GM18909 (cell line): ENCODE results near the gene TMEM184A.
A peak's percentile ranks its signal among the peaks of the same experiment; 100 is the strongest.
"Not testable (repeated sequence)": the region's sequence is repeated elsewhere in the genome, so short reads cannot be mapped to it uniquely, and the experiment has no call there.

Source experiments
- ATAC-seq: cut with Tn5 transposase; IDR thresholded peaks from one replicate; pipeline ENCODE4 v1.9.1; 2021; ENCODE audit warnings: mild to moderate bottlenecking; ENCODE audit not compliant: unreplicated experiment, poor library complexity

Gene TMEM184A

DNA sequence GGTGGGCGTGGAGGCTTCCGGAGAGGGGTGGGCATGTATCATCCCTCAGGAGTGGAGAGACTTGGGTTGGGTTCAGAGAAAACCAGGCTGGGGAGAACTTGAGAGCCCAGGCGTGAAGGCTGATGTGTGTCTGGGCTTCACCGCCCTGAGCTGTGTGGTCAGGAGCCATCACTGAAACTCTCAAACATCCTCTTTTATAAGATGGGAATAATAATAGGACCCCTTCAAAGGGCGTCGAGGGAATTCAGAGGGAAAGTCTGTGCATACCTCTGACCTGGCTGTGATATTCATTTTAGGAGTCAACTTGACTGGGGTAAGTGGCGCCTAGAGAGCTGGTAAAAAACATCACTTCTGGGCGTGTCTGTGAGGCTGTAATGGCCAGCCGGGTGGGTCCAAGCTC is 34.9 kb upstream of the TMEM184A start:
- no peak for ATAC-seq

DNA sequence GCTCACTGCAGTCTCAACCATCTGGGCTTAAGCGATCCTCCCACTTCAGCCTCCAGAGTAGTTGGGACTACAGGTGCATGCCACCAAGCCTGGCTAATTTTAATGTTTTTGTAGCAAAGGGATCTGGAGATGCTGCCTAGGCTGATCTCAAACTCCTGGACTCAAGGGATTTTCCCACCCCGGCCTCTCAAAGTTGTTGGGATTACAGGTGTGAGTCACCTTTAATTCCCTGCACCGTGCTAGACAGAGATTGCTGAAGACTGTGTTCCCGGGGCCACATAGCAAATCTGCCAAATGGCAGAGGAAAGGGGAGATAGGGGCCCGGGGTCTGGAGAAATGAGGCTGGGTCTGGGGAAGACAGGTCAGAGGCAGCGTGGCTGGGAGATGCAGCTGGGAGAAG is 34.5 kb upstream of the TMEM184A start:
- ATAC-seq = no peak

DNA sequence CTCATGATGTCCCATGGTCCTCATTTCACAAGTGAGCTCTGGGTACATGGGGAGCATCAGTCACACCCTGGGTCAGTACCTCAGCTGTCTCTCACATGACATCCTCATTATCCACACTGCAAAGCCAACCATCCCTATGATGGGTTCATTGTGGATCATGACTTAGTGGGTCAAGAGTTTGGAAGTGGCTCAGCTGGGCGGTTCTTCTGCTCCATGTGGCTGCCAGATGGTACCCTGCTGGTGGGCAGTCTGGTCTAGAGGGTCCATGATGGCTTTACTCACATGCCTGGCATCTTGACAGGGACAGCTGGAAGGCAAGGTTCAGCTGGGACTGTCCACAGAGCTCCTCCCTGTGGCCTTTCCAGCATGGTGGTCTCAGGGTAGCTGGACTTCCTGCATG is 33.0 kb upstream of the TMEM184A start:
- ATAC-seq = no peak

DNA sequence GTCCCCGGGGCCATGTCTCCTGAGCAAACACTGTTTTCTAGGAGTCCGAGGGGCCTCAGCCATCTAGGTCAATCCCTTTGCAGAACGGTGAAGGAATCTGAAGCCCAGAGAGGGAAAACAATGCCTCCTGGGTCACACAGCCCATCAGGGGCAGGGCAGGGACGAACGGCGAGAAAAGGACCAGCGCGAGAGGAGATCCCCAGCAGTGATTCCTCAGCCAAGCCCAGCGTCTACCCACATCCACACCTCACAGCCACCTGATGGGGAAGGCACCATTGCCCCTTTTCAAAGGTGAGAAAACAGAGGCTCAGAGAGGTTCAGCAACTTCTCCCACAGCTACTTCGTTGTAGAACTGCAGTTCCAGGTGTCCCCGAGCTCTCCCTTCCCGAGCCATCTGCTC is 31.7 kb upstream of the TMEM184A start:
- ATAC-seq = no peak

DNA sequence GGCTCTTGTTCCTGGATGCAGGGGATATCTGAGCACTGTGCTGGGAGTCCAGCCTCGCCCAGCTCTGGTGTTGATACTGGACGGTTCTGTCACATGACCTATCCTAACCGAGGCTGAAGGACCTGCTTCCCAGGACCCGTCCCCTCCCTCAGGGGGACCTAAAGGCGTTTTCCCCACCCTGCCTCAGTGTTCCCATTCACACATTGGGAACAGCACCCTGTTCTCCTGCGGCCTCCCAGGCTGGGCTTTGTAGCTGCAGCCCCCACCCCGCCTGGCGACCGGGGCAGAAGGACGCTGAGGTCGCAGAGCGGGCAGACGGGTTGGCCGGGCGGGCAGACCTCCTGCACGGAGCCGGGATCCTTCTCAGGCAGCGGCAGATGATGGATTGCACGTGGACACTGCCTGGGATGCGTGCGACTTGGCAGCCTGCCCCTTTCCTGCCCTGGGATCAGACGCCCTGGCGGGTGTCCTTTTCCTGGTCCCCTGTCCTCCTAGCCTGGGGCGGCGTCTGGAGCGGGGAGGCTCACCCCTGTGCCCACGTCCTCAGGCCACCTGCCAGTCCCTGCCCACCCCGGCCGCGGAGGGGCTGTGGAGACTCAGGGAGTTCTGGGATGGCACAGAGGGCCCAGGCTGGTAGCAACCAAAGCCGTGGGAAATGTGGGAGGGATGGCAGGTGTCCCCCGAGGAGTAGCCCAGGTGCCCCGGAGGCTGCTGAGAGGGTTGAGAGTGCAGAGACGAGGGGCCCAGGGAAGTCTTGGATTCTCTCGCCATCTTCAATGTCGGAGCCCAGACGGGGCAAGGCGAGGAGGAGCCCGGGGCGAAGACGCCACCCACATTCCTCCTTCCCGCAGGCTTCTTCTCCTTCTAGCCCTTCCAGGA is 31.1 kb upstream of the TMEM184A start:
- ATAC-seq = no peak

DNA sequence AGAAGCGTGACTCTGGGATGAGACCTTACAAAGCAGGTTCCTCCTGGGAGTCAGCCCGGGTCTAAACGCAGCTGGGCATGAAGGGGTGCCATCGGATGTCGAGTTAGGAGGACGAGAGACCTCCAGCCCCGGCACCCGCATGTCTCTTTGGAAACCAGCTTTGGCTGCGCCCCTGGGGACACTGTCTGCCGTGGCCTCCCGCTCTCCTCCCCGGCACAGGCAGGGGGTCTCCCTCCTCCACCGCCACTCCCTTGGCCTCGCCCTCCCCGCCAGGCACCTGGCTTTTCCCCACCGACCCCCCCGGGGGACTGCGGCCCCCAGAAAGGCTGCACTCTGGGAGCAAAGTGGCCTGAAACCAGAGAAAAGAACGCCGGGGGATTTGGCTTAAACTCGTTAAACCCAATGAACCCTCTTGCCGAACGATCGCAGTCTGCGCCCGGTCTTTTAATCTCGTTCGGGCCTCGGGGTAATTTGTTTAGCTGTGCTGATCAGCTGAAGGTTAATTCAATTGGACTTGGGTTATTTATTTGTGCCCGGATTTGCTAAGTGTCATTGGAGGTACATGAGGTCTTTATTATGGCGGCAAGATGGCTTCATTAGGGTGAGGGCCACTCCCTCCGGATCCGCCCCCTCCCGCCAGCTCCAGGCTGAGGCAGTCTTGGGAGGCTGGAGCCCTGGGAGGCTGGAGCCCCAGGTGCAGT is 30.3 kb upstream of the TMEM184A start:
- no peak for ATAC-seq

DNA sequence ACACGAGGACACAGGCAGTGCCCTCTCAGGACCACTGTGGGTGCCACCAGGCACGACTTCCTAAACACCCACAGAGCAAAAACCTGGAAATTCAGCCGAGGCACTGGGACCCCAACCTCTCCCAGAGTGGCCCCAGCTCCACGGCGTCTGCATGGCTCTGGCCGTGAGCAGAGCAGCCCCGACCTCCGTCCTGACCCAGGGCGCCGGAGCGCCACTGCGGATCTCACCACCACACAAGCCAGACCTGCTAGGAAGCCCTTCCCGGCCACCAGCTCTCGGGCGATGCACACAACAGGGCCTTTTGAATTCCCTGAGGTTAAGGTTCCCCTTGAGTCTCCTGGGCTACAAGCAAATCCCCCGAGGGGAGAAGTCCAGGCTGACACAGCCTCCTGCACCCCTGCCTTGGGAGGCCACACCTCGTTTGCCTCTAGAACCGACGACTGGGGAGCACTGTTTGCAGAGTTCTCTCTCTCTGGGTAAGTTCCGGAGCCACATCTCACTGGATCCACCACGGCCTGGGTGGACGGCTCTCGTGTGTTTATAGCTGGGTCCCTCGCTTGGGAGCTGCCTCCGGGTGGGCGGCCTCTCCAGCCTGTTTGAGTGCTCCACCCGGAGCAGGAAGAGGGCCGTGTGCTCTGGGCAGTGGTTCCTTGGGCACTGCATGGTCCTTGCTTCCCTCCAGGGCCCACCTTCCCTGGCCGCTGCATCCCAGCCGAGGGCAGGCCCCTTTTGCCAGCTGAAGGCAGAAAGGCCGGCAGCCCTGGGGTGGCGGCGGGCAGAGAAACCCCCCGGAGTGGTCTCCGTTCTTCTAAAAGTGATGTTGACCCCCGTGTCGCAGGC is 29.4 kb upstream of the TMEM184A start:
- no peak for ATAC-seq

DNA sequence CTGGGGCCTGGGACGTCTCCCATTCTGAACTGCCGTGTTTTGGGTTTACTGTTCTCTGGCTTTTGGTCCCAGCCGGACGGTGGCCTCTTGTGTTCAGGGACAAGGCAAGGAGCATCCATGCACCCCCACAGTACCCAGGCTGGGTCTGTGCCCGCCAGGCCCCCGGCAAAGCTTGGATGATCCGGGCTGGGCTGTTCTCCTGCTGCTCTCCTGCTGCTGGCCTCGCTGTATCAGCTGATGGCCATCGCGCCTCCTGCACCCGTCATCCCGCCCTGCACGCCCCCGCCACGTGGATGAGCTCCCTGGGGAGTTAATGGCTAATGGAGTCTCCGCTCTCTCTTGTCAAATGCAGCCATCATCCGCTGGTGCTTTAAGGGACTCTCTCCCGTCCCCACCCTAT is 28.7 kb upstream of the TMEM184A start:
- no peak for ATAC-seq

DNA sequence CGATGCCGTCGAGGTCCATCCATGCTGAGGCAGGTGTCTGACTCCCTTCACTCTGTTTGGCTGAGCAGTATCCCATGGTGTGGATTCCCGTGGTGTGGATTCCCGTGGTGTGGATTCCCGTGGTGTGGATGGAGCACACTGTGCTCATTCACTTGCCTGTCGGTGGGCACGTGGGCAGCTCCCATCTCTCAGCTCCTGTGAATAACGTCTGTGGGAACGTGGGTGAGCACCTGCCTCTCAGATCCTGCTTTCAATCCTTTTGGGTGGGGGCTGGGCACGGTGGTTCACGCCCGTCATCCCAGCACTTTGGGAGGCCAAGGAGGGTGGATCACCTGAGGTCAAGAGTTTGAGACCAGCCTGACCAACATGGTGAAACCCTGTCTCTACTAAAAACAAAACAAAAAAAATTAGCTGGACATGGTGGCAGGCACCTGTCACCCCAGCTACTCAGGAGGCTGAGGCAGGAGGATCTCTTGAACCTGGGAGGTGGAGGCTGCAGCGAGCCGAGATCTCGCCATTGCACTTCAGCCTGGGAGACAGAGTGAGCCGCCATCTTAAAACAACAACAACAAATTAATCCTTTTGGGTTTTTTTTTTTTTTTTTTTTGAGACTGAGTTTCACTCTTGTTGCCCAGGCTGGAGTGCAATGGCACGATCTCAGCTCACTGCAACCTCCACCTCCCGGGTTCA is 27.4 kb upstream of the TMEM184A start:
- ATAC-seq = not testable (repeated sequence)

DNA sequence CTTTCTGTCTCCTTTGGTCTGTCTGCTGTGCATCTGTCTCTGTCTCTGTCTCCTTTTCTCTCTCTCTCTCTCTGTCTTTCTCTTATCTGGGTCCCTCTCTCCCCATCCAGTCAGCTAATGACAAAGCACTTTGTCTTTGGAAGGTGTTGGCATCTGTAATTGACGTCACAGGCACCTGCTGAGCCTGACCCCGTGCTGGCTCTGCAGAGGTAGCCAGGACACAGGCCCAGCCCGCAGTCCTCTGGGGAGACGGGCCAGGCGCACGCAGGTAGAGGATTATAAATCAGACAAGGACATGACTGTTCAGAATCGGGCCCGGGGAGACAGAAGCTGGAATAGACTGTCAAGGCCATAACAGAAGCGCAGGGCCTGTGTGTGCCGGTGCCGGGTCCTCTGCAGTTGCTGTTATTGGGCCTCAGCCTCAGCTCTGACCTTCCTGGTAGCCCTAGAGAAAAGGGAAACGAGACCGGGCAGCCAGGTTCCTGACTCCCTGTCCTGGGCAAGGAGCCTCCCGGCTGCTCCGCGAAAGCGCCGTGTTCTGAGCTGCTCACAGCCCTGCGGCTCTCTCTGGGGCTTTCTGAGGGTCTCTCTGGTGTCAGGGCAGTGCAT is 24.5 kb upstream of the TMEM184A start:
- no peak for ATAC-seq

DNA sequence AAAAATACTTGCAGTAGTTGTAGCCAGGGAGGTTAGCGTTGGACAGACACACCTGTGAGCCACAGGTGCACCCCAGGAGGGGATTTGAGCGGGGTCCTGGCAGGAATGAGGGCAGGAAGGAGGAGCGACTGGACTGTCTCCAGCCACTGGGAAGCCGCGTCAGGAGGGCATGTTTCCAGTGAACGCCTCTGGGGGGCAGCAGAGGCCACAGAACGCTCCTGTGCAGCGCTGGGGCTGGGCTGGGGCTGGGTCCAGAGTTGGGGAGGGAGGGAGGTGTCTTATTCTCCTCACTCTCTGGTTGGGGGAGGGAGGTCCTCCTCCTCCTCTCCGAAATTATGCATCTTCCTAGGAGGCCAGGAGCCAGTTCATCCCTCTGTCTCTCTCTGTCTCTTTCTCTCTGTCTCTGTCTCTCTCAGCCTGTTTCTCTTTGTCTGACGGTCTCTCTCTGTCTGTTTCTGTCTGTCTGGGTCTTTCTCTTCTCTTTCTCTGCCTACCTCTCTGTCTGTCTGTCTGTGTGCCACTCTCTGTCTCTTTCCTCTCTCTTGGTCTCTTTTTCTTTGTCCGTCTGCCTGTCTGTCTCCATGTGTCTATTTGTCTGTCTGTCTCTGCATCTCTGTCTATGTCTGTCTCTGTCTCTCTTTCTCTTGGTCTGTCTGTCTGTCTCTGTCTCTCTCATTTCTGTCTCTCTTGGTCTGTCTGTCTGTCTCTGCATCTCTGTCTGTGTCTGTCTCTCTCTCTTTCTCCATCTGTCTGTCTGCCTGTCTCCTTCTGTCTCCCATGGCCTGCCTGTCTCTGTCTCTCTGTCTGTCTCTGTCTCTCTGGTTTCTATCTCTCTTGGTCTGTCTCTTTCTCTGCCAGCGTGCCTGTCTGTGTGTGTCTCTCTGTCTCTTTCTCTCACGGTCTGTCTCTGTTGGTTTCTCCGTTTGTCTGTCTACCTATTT is 23.7 kb upstream of the TMEM184A start:
- peak; percentile 61 for ATAC-seq

DNA sequence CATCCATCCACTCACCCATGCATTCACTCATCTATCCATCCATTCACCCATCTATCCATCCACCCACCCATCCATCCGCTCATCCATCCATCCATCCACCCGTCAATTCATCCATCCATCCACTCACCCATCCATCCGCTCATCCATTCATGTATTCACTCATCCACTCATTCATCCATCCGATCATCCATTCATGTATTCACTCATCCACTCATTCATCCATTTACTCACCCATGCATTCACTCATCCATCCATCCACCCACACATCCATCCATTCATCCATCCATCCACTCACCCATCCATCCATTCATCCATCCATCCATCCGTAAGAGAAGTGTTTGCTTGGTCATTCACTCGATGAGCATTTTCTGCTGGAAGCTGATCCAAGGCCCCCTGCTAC is 22.5 kb upstream of the TMEM184A start:
- ATAC-seq = no peak

DNA sequence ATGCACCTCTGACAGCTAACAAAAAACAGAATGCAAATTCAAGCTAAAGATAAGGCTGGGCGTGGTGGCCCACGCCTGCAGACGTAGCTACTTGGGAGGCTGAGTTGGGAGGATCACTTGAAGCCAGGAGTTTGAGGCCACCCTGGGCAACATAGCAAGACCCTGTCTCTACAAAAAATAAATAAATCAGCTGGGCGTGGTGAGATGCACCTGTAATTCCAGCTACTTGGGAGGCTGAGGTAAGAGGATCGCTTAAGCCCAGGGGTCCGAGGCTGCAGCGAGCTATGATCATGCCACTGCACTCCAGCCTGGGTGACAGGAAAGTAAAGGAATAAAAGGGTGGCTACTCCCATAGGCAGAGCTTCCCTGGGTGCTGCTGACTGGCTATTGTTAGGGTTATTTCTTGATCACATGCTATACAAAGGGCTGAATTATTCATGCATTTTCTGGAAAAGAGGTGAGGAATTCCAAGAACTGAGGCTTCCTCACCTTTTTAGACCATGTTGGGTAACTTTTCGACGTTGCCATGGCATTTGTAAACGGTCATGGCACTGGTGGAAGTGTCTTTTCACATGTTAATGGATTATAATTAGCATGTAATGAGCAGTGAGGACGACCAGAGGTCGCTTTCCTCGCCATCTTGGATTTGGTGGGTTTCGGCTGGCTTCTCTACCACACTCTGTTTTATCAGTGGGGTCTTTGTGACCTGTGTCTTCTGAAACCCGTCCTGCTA is 20.7 kb upstream of the TMEM184A start:
- no peak for ATAC-seq

DNA sequence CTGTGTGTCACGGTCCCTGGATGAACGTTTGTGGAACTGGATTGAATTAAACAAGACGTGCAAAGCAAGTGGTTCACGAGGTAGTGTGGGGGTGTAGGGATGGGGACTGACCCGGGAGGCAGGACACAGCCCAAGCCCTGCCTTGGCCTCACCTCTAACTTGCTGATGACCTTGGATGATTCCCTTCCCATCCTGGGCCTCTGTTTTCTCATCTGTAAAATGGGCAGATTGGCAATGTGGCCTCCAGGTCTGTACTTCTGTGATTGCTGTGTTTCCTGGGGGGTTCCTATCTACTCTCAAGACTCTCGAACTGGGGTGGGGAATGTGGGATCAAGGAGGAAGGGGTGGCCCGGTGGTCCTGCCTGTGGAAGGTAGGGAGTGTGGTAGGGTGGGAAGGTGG is 19.8 kb upstream of the TMEM184A start:
- no peak for ATAC-seq

DNA sequence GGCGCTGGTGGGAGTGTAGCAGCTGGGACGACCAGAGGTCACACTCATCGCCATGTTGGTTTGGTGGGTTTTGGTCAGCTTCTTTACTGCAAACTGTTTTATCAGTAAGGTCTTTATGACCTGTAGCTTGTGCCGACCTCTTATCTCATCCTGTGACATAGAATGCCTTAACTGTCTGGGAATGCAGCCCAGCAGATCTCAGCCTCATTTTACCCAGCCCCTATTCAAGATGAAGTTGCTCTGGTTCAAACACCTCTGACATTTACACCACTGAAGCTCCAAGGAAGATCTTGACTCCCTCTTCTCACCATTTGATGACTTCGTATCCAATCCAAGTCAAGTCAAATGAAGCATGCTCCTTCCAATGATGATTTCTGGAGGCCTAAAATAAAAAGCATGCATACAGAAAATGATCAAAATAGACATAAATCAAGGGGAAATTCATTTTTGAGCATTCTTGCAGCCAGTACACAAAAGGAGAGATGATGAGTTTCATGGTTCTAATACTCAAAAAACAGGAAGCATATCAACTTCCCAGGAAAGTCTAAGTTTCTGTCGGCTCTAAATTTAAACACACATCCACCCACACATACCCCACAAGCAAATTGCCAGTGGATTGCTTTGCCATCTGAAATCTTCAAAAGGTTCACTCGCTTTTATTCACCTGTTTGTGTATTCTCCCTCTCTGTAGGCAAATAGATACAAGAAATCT is 16.3 kb upstream of the TMEM184A start:
- ATAC-seq = no peak

DNA sequence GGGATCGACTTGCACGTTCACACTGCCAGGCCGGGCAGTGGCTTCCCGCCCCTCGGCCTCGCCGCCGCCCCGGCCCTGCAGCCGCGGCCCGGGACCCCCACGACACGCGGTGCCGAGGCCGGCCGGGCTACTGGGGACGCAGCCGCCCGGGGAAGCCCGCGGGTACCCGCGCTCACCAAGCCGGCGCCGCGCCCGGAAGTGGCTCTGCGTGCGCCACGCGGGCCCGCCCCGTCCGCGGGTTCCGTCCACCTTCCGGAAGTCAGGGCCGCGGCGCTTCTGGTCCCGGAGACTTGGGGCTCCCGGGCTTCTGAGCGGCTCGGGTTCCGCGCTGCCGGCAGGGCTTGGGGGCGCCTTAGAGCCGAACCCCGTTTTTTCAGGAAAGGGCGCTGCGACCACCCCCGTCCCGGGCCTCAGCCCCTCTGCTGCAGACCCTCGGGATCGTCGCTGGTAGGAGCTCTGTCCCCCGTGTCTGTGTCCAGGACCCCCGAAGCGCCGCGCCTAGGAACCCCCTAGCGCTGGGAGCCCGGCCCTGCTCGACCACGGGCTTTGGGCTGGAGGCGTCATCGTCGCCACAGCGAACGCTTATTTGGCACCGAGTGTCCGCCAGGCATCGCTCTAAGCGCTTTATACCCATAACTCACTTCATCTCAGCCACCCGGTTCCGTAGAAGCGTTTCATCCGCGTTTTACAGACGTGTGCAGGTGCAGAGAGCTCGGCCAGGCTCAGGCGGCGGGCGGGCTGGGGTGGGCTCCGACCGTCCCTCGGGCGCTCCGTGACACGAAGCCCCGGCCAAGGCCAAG is 14.0 kb upstream of the TMEM184A start, which contains the start of gene PSMG3:
Gene PSMG3, minus strand, starts transcription at position 200 of the 800 bp plus-strand sequence. CDS start 693 bp downstream, outside the sequence.
- ATAC-seq = peak; percentile 91

DNA sequence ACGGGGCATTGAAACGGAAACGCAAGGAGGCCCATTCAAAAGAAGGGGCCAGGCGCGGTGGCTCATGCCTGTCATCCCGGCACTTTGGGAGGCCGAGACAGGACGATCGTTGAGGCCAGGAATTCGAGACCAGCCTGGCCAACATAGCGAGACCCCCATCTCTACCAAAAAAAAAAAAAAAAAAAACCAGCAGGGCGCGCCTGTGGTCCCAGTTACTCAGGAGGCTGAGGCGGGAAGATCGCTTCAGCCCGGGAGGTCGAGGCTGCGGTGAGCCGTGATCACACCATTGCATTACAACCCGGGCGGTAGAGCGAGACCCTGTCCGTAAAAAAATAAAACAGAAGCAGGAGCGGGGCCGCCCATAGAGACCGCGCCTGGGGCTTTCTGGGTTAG is 13.4 kb upstream of the TMEM184A start:
- ATAC-seq = no peak
